Mucosa of gallbladder (tissue), 1 donor: ENCODE data around the gene NCAPH2. TPM values are rescaled to one million over a fixed set of nuclear protein-coding genes. Genes with fewer than 3 reads are reported as not detected.

Experiments
- DNase-seq: peaks from one replicate; pipeline ENCODE4 v3.0.0-alpha.2; 2020; ENCODE audit warnings: low spot score
- total RNA-seq: library from RNA; stranded (reverse); gene quantifications from one replicate; pipeline ENCODE4 v1.2.1, GENCODE V29; 2021
- donor health status: DM: no; HTN: no; CAD: no.

Gene NCAPH2
- total RNA-seq, 1 donor from 2014 or later: 35.2 TPM

DNA sequence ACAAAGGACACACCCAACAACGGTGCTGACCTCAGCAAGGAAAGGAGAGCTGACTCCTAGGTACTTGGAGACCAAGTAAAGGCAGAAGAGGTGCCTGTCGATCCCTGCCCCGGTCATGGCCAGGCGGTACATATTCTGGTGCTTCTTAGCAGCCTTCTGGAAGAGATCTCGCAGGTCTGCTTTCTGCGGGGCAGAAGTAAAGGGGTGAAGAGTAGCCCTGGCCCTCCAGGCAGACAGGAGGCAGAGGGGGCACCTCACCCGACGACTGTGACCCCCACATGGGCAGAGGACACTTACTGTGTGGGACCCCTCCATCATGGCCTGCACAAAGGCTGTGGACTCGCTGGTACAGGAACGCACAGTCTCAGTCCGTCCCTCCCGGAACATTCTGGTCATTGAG, 62.8 kb downstream of the NCAPH2 start:
- no peak for DNase-seq

DNA sequence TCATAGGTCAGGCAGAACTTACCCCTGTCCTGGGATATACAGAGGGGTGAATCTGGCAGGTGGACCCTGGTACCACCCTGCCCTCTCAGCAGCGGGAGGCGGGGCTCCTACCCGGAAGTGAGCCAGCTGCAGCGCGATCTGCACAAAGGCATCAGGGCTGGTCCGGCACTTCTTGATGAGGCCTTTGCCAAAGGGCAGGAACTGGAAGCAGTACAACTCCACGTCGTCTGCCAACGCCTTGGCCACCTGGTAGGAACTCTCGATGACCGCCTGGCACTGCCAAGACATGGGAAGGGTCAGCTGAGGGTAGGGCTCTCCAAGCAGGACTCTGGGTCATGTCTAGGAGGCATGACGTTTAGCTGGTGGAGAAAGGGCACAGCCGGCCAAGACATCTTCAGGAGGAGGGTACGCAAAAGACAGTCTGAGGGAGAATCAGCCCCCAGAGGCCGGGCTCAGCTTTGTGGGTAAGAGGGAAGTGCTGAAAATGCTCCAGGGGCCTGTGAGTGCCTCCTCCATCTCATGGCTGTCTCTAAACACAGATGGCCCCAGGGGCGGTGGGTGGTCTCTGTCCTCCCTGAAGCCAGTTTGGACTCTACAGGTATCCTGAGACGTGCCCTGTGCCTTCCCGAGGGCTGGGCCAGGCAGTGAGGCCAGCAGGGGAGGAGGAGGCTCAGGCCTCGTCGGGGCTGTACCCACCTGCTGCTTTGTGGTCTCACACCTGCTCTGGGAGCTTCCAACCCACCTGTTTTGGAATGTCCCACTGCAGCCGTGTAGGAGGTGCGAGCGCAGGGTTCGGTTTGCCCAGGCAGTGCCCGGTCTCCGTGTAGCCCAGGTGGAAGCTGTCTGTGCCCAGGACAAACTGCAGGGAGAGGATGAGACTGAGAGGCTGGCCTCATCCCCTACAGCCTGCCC, 63.5 kb downstream of the NCAPH2 start:
- no peak for DNase-seq

DNA sequence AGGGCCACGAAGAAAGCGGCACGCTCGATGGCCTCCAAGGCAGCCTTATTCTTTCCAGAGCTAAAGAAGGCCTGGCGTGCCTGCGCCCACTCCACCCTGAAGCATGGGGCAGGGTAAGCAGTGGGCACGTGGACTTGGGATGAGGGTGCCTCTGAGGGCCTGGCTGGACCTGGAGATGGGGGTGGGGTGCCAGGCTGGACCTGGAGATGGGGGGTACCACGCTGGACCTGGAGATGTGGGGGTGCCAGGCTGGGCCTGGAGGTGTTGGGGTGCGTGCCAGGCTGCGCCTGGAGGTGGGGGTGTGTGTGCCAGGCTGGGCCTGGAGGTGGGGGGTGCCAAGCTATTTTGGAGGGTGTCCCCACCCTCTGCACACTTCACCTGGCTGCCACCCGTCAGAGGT, 64.9 kb downstream of the NCAPH2 start:
- no peak for DNase-seq

DNA sequence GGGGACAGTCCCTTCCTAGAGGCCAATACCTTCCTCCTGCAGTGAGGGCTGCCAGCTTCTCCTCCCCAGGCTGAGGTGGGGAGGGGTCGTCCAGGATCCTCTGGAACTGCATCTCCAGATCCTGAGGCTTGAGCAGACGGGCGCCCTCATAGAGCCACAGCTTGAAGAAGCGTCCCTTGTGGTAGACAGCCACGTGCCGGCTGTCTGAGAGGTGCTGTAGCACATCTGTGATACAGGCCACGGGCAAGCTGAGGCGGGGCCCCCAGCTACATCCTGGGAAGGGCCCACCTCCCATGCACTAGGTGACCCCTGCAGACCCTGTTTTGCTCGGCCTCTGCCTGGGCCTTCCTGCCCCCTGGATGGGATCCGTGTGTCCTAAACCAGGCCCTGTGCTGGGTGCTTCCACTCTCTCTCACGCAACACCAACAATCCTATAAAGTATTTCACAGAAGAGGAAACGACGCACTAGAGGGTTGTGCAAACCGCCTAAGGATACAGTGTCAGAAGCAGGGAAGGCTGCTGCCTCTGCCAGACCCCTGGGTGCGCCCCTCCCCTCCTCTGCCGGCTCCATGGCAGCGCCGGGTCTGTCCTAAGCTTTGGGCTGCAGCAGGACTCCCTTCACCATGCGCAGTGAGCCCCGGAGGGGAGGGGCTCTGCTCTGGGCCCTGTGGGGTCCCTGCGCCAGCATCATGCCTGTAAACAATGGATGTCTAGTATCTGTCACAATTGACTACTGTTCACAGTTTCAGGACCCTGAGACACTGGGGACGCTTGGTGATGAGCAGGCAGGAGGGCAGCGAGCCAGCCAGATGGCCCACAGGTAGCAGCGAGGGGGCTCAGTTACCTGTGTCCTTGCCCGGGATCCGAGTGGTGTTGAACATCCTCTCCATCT, 65.7 kb downstream of the NCAPH2 start:
- DNase-seq: no peak

DNA sequence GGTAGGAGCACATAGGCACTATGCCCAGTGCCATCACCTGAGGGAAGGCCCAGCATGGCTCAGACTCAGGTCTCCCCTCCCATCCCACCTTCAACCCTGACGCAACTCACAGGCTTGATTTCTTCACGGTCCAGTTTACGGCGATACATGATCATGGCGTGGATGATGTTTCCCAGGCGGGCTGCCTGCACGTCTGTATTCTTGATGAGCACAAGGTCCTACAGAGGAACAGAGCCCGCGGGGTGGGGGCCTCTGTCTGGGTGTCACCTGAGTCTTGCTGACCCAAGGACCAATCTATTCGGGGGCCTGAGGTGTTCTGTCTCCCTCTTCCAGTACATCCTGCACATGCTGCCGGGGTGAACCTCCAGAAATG, 66.3 kb downstream of the NCAPH2 start:
- no peak for DNase-seq

Other genes with a start within 250 kb of the NCAPH2 start
- 23.2 TPM for gene MAPK12, start 246.5 kb upstream of the NCAPH2 start, total RNA-seq
- gene MAPK11, start 237.8 kb upstream of the NCAPH2 start, total RNA-seq: 16.7 TPM
- gene PLXNB2, start 200.6 kb upstream of the NCAPH2 start, total RNA-seq: 1,246 TPM
- gene DENND6B, start 181.2 kb upstream of the NCAPH2 start, total RNA-seq: 24.9 TPM
- 75.5 TPM for gene PPP6R2, start 164.9 kb upstream of the NCAPH2 start, total RNA-seq
- 95.8 TPM for gene SBF1, start 33.2 kb upstream of the NCAPH2 start, total RNA-seq
- 5.1 TPM for gene ADM2, start 26.7 kb upstream of the NCAPH2 start, total RNA-seq
- gene MIOX, start 21.4 kb upstream of the NCAPH2 start, total RNA-seq: 1.6 TPM
- 89.1 TPM for gene LMF2, start 522 bp upstream of the NCAPH2 start, total RNA-seq
- gene SCO2, start 17.4 kb downstream of the NCAPH2 start, total RNA-seq: 1.3 TPM
- 34.8 TPM for gene TYMP, start 21.8 kb downstream of the NCAPH2 start, total RNA-seq
- 0.17 TPM for gene KLHDC7B, start 37.7 kb downstream of the NCAPH2 start, total RNA-seq
- not detected for gene SYCE3, start 54.7 kb downstream of the NCAPH2 start, total RNA-seq
- 32.4 TPM for gene CPT1B, start 70.2 kb downstream of the NCAPH2 start, total RNA-seq
- 106 TPM for gene CHKB, start 74.6 kb downstream of the NCAPH2 start, total RNA-seq
- 0.89 TPM for gene MAPK8IP2, start 92.6 kb downstream of the NCAPH2 start, total RNA-seq
- 113 TPM for gene ARSA, start 119.9 kb downstream of the NCAPH2 start, total RNA-seq
- 21.8 TPM for gene SHANK3, start 164.6 kb downstream of the NCAPH2 start, total RNA-seq
- 0.92 TPM for gene ACR, start 230.0 kb downstream of the NCAPH2 start, total RNA-seq